Measurements from ENCODE around the gene CFAP107. TPM values are rescaled to one million over a fixed set of nuclear protein-coding genes. Genes with fewer than 3 reads are reported as not detected.
"Not testable (repeated sequence)": the region's sequence is repeated elsewhere in the genome, so short reads cannot be mapped to it uniquely, and the experiment has no call there.

Gene CFAP107
- not detected in 2 replicates for total RNA-seq (2014; rRNA removed; shearing (Covaris generic); ENCODE audit: low replicate concordance)

DNA sequence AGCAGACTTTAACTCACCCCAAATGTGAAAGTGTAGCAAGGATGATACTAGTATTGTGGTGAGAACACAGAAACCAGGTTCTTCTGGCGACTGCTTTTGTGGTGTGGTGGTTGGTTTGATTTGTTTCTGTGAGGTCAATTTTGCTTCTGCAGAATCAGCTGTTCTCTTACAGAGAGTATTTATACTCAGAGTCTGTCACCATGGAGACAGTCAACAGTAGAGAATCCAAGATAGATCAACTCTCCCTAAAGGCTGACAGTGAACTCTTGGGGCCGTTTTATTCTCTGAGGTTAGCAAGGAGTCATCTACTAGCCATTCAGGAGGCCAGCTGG is at the start of gene CFAP107:
Gene CFAP107 (plus strand): TSS at position 209 of the 332 bp plus-strand sequence. CDS start 231 bp downstream, outside the sequence.
- Histone ChIP-seq H3K4me3 (no peak within 1 kb of the TSS), H3K9me3 (peaks cover 16% of the 10 kb centered on the region), H3K27me3 (no peaks in the 10 kb centered on the region), H3K36me3 (no peaks in the 10 kb centered on the region)
- DNase-seq = no peak

DNA sequence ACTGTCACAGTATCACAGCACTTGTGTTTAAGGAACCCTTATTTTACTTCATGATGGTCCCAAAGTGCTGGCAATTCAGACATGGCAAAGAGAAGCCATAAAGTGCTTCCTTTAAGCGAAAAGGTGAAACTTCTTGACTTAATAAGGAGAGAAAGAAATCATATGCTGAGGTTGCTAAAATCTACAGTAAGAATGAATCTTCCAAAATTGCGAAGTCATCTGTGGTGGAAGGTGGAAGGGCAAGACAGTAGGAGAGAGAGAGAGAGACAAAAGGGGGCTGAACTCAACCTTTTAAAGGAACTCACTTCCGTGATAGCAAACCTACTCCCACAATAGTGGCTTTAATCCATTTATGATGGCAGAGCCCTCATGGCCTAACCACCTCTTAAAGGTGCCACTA is 49.3 kb upstream of the CFAP107 start:
- Histone ChIP-seq H3K36me3 (no peaks in the 10 kb centered on the region), H3K4me3 (no peak overlapping the region), H3K27me3 (no peaks in the 10 kb centered on the region)

GRCh38 chr1:12697397-12697796 is 48.6 kb upstream of the CFAP107 start:
- no peaks in the 10 kb centered on the region for H3K27me3 ChIP-seq
- H3K9me3 ChIP-seq = no peaks in the 10 kb centered on the region
- H3K36me3 ChIP-seq = no peaks in the 10 kb centered on the region
- no peak overlapping the region for H3K4me3 ChIP-seq
- no peak for DNase-seq

More for the DNA sequence above, 49.3 kb upstream of the CFAP107 start:
- no peaks in the 10 kb centered on the region for H3K9me3 ChIP-seq
- DNase-seq = no peak

GRCh38 chr1:12703821-12704451 is 42.1 kb upstream of the CFAP107 start:
- no peak overlapping the region for H3K4me3 ChIP-seq
- DNase-seq = no peak
- H3K27me3 ChIP-seq = no peaks in the 10 kb centered on the region
- H3K36me3 ChIP-seq = no peaks in the 10 kb centered on the region
- H3K9me3 ChIP-seq = peaks cover 11% of the 10 kb centered on the region; the same call in 1 of the 2 replicates

DNA sequence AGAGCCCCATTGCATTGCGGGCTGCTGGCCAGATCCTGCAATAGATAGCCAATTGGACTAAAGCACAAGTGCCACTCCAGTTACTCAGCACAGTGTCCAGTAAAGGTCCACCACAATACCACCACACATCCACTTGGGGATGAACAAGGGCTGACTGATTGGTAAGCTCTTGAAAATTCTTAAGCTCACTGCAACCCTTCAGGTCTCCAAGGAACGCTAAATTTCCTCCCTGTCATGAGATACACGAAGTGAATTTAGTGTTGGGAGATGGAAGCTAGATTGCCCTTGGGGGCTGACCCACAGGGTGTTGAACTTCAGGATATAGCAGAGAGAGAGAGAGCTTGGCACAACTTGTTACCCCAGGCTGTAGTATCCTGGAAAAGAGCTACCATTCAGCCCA is 39.9 kb upstream of the CFAP107 start:
- peaks cover 11% of the 10 kb centered on the region; the same call in 1 of the 2 replicates for H3K9me3 ChIP-seq

GRCh38 chr1:12708396-12709090 is 37.5 kb upstream of the CFAP107 start:
- Histone ChIP-seq H3K9me3 (peaks cover 7% of the 10 kb centered on the region; the same call in 1 of the 2 replicates), H3K36me3 (no peaks in the 10 kb centered on the region), H3K27me3 (no peaks in the 10 kb centered on the region), H3K4me3 (no peak overlapping the region)
- DNase-seq = no peak

More for the DNA sequence above, 39.9 kb upstream of the CFAP107 start:
- no peak overlapping the region for H3K4me3 ChIP-seq
- no peaks in the 10 kb centered on the region for H3K27me3 ChIP-seq
- no peaks in the 10 kb centered on the region for H3K36me3 ChIP-seq
- no peak for DNase-seq

GRCh38 chr1:12709091-12709491 is 36.9 kb upstream of the CFAP107 start:
- Histone ChIP-seq H3K27me3 (no peaks in the 10 kb centered on the region), H3K9me3 (peaks cover 4% of the 10 kb centered on the region; the same call in 1 of the 2 replicates), H3K36me3 (no peaks in the 10 kb centered on the region), H3K4me3 (no peak overlapping the region)
- no peak for DNase-seq

GRCh38 chr1:12709696-12710095 is 36.3 kb upstream of the CFAP107 start:
- Histone ChIP-seq H3K4me3 (no peak overlapping the region), H3K27me3 (no peaks in the 10 kb centered on the region), H3K36me3 (no peaks in the 10 kb centered on the region), H3K9me3 (no peaks in the 10 kb centered on the region)
- no peak for DNase-seq

GRCh38 chr1:12711536-12711935 is 34.5 kb upstream of the CFAP107 start:
- no peak for DNase-seq

DNA sequence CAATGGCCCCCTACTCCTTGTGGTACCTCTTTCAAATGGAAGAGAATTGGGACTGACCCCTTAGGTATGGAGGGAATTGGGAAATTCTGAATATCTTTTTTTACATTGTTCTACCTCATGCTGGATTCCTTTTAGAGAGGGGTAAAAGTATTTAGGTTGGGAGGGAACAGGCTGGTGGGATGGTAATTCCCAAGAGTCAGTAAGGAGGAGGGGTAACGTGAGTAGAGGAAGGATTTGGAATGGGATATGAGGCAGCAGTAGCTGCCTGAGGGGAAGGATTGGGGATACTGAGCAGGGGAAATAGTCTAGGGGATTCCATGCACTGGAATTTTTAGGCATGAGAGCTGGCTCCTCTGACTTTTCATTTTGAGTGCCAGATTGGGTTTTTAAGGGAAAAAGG is 33.9 kb upstream of the CFAP107 start:
- Histone ChIP-seq H3K36me3 (no peaks in the 10 kb centered on the region), H3K9me3 (no peaks in the 10 kb centered on the region), H3K27me3 (no peaks in the 10 kb centered on the region), H3K4me3 (no peak overlapping the region)
- no peak for DNase-seq

More at GRCh38 chr1:12711536-12711935, 34.5 kb upstream of the CFAP107 start:
- H3K27me3 ChIP-seq = no peaks in the 10 kb centered on the region
- no peaks in the 10 kb centered on the region for H3K36me3 ChIP-seq
- no peak overlapping the region for H3K4me3 ChIP-seq
- H3K9me3 ChIP-seq = no peaks in the 10 kb centered on the region

DNA sequence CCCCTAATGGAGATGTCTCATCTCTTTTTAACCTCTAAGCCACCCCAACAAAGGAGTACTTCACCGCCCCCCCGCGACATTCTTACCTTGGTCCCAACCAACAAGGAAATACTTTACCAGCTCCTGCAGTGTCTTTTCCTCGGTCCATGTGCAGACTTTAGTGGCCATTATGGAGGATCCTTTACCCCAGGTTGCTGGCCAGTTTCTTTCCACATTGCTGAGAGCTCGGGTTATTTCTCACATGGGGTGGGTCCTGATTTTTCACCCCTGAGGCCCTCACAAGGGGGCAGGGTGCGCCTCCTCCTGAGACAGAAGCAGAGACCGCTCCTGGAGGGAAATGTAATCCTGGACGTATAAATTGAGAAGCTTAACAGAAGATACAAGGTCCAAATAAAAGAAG is 33.1 kb upstream of the CFAP107 start:
- Histone ChIP-seq H3K9me3 (no peaks in the 10 kb centered on the region), H3K4me3 (no peak overlapping the region), H3K27me3 (no peaks in the 10 kb centered on the region), H3K36me3 (no peaks in the 10 kb centered on the region)
- DNase-seq = no peak

GRCh38 chr1:12713651-12714050 is 32.3 kb upstream of the CFAP107 start:
- DNase-seq, H3K9me3 ChIP-seq: not testable (repeated sequence)

GRCh38 chr1:12714710-12715475 is 31.1 kb upstream of the CFAP107 start:
- no peak for DNase-seq
- no peak overlapping the region for H3K4me3 ChIP-seq
- H3K36me3 ChIP-seq = no peaks in the 10 kb centered on the region
- no peaks in the 10 kb centered on the region for H3K9me3 ChIP-seq
- H3K27me3 ChIP-seq = no peaks in the 10 kb centered on the region

More at GRCh38 chr1:12713651-12714050, 32.3 kb upstream of the CFAP107 start:
- not testable (repeated sequence) for H3K27me3 ChIP-seq, H3K4me3 ChIP-seq, H3K36me3 ChIP-seq

DNA sequence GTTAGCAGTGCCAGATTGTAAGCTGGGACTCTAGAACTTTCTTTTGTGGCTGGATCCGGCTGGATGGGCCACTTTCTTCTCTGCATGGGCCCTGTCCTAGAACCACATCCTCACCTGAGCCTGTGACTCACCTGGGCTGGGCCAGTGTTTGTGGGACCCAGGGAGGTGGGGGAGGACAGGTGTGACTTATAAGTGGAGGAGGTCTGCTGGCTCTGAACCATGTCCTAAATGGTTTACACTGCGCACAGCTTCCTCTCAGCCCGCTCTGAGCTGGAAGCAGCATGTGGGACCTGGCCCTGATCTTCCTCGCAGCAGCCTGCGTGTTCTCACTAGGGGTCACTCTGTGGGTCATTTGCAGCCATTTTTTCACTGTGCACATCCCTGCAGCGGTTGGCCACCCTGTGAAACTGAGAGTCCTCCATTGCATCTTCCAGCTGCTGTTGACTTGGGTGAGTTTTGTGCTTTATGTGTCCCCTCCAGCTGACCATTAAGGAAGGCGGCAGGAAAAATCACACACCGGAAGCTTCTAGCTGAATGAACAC is 30.0 kb upstream of the CFAP107 start, which contains the start of gene AADACL3:
Gene AADACL3 (plus strand): TSS at position 215 of the 542 bp plus-strand sequence. CDS start 67 bp downstream, at position 282.
- H3K9me3 ChIP-seq = no peaks in the 10 kb centered on the region
- H3K4me3 ChIP-seq = no peak within 1 kb of the TSS
- no peak for DNase-seq
- no peaks in the 10 kb centered on the region for H3K27me3 ChIP-seq
- H3K36me3 ChIP-seq = no peaks in the 10 kb centered on the region

GRCh38 chr1:12717301-12717838 is 28.6 kb upstream of the CFAP107 start:
- no peak overlapping the region for H3K4me3 ChIP-seq
- DNase-seq = no peak
- no peaks in the 10 kb centered on the region for H3K9me3 ChIP-seq
- no peaks in the 10 kb centered on the region for H3K27me3 ChIP-seq
- H3K36me3 ChIP-seq = no peaks in the 10 kb centered on the region

DNA sequence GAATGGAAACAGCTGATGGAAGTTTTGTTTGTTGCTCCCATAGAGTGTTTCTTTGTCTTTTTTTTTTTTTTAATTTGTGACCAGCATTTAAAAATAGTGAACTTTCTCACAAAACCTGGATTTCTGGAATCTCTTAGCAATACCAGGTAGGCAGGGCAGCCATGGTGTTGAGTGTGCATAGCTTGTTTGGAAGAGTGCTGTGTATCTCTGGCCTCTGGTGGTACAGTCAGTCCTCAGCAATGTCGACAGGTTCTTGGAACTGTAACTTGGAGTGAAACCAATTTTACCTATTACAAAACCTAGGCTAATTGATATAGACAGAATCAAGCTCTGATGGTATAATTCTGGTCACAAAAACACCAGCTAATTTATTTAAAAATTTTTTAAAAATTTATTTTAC is 23.4 kb upstream of the CFAP107 start:
- H3K9me3 ChIP-seq = no peaks in the 10 kb centered on the region
- H3K36me3 ChIP-seq = no peaks in the 10 kb centered on the region
- DNase-seq = no peak

More for the DNA sequence above, 23.4 kb upstream of the CFAP107 start:
- no peak overlapping the region for H3K4me3 ChIP-seq
- H3K27me3 ChIP-seq = peaks cover 6% of the 10 kb centered on the region; the same call in 1 of the 2 replicates

Data from MG63 (cell line).